HG03280 (cell line): ENCODE results near the gene CRACR2B.

ENCODE experiments used
- ATAC-seq: cut with Tn5 transposase; IDR thresholded peaks from one replicate; pipeline ENCODE4 v1.9.1; 2021; ENCODE audit warnings: mild to moderate bottlenecking, moderate library complexity; ENCODE audit not compliant: unreplicated experiment

The CRACR2B gene

DNA sequence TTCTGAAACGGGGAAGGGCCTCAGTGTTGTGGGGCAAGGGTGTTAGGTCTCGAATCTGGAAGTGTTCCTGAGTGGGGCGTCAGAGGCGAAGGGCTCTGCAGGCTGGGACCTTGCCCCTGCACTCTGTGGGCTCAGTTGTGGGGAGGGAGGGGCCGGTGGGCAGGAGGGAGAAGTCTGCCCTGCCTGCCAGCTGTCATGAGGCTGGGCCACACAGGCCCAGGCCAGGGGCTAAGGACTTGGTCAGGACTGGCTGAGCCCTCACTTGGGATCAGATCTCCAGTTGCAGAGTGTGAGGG is at the start of gene CRACR2B:
Gene CRACR2B (plus strand): TSS at position 23 of the 296 bp plus-strand sequence. CDS start 689 bp downstream, outside the sequence.
- peak; percentile 6 for ATAC-seq

DNA sequence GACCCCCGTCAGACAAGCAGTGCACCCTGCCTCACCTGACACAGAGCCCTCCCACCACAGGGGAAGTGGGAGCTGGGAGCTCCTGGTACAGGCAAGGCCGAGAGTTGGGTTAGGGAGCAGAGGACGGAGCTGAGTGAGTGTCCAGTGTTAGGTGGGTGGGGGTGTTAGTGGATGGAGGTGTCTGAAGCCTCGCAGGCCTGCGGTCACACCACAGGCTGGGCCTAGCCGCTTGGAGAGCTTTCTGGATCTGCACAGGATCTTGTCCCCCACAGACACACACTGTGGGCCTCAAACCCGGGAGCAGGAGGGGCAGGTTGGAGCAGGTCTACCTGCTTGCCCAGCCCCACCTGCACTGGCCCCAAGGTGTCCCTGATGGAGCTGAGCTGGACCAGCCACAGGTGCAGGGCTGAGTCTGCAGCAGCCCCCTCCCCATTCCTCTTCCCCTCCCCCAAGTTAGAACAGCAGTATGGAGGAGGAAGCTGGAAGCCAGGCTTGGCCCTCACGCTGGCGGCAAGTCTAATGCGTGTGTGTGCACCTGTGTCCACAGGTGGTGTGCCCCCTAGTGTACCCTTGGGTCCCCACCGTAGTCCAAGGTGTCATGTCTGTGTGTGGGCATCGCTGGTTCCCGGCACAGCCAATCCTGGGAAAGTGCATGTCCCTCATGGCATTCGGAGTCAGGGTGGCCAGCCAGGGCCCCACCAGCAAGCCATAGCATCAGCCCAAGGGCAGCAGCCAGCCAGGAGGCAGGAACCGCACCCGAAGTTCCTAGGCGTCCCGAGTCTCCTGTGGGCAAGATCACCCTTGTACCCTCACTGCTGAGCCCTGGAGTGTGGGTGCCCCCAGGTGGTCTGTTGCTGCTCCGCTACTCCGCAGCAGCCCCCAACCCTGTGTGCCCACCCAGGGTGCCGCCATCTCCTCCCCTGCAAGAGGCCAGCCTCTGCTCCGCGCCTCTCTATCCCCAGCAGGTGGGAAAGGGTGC is 48.5 kb upstream of the CRACR2B start:
- ATAC-seq, result no peak

DNA sequence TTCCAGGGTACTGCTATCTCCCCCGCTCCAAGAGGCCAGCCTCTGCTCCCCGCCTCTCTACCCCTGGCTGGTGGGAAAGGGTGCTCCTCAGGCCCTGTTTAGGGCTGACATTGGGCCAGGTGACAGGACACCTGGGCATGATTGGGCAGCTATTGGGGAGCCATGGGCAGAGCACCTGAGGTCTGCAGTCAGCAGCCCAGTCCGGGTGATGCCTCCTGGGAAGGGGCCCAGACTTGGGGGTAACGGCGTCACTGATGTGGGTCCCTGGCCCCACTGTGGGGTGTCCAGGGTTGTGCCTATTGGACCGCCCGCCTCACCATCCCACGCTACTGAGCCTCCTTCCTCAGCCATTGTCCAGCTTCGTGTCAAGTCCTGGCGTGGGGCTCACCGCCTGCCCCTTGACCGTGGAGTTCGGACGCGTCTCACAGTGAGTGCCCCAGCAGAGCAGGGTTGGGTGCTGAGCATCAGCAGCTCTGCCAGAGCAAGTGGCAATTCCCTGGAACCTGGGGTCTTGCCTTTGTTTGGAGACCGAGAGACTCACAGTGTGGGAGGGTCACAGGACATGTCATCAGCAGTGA is 47.7 kb upstream of the CRACR2B start:
- ATAC-seq, result no peak

DNA sequence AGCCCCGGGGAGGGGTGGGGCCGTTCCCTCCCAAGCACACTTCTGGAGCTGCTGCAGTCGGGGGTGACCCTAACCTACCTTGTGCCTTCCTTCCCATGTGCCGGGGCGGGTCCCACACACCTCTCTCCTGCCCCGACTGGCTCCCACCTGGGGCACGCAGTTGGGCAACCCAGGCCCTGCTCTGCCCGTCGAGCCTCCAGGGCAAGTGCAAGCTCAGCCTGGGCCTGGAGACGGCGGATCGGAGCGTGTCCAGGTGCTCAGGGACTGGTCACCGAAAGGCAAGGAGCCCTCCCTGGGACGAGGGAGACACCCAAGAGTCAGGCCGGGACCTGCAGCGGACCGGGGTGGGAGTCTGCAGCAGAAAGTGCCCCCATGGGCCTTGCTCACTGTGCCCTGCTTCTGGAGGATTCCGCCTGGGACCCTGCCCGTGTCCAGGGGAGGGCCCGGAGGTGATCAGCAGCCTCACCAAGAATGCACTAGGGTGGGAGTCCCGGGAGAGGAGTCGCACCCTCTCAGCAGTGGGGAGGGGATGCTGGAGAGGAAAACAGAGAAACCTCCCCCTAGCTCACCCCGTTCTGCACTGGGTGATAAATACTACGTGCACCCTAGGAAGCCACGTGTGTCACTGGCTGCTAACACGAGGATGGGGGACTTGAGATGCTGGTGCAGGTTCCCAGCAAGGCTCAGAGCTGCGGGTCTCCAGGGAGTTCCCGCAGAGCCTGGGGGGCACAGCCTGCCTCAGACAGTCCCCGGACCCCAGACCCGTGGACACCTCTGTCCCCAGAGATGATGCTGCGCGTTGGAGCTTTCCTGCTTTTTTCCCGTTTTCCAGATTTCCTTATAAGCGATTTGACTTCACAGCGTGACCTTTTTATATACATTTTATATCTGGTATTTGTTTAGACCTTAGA is 45.2 kb upstream of the CRACR2B start:
- ATAC-seq, result no peak

DNA sequence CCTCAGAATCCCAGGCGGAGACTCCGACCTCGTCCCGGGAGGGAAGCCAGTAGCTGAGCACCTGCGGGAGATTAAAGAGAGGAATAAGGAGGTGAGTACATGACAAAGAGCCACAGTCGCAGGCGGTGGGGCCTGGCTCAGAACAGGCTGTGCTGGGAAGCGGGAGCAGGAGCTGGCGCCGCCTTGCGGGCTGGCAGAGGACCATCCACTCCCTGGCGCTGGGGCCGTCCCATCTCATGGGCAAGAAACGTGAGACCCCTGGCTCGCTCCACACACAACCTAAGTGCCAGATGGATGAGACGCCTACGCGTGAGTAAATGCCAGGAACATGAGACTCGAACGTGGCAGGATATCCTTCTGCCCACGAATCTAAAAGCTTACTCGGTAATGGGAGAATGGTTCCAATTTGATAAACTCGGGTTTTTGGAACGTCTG is 44.1 kb upstream of the CRACR2B start:
- no peak for ATAC-seq

DNA sequence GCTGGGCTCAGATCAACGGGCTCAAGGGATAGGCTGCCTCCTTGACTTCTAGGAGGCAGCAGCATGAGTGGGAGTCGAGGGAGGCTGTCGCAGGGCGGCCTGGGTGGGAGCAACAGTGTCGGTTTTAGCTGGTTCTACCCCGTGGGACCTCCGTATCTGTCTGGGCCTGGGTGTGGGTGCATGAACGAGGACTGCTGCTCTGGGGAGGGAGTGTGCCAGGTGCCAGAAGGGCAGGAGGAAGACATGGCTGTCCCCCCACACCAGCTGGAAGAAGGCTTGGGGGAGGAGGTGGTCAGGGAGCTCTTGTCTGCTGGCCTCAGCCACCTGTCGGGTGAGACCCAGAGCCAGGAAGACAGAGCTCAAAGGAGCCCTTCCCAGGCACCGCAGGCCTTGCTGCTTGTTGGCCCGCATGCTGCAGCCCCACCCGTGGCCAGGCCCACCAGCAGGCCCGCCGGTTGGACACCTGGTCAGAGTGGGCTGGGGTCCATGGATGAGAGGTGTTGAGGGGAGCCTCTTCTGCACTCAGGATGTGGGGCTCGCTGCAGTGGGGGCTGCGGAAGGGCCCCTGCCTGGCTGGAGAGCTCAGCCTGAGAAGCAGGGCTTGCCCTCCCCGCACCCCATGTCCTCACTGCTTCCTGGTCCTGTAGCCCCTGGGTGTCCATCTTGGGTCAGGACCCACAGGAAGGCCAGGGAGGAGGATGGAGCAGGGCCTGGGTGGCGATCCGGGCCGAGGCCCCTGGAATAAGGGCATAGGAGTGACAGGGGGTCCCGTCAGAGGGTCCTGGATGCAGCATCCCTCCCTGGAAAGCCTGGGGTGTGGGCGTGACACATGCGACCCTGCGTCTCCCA is 41.3 kb upstream of the CRACR2B start:
- ATAC-seq, result no peak

DNA sequence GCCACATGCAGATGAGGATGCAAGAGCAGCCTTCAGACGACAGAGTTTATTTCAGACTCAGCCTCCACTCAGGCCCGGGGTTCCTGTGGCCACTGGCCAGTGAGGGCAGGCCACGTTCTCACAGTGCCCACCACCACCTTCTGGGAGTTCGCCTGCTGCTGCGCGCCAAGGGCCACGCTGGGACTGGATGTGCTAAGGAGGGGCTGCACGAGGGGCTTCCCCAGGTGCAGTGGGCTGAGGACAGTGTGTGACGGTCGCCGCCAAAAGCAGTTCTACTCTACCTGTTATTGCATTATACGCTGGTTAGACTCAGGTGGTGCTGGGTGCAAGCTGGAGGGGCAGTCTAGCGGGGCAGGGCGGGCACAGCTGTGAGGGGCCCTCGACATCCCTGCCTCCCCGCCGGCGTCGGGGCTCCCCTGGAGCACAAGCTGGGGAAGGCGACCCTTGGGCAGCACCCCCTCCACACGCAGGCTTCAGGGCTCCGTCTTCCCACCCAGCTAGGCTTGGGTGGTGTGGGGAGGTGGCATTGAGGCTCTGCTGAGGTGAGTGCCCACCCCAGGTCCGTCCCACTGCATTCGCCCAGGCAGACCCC is 40.5 kb upstream of the CRACR2B start:
- ATAC-seq, result no peak

DNA sequence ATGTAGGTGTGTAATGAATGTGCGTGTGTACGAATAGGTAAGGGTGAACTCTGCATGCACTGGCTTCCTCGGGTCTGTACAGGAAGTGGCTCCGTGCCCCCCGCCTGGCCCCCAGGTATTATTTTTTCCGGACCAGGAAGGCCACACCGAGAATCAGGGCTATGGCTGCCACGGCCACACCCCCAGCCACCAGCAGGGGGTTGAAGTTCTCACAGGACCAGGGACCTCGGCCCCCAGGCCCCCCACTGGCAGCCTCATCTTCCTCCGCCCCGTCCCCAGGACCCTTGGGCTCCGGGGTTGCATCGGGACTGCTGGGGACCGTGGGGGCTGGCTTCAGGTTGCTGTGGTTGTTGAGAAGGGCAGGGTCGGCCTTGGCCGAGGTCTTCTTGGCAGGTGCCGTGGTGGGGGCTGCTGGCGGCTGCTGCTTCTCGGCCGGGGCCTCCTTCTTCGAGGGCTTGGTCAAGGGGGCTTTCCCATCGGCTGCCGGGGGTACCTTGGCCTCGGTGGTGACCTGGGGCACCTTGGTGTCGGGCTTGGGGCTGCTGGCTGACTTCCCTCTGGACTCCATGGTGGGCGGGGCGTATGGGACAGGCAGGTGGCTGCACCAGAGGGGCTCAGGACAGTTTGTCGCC is 39.6 kb upstream of the CRACR2B start:
- ATAC-seq, result no peak

DNA sequence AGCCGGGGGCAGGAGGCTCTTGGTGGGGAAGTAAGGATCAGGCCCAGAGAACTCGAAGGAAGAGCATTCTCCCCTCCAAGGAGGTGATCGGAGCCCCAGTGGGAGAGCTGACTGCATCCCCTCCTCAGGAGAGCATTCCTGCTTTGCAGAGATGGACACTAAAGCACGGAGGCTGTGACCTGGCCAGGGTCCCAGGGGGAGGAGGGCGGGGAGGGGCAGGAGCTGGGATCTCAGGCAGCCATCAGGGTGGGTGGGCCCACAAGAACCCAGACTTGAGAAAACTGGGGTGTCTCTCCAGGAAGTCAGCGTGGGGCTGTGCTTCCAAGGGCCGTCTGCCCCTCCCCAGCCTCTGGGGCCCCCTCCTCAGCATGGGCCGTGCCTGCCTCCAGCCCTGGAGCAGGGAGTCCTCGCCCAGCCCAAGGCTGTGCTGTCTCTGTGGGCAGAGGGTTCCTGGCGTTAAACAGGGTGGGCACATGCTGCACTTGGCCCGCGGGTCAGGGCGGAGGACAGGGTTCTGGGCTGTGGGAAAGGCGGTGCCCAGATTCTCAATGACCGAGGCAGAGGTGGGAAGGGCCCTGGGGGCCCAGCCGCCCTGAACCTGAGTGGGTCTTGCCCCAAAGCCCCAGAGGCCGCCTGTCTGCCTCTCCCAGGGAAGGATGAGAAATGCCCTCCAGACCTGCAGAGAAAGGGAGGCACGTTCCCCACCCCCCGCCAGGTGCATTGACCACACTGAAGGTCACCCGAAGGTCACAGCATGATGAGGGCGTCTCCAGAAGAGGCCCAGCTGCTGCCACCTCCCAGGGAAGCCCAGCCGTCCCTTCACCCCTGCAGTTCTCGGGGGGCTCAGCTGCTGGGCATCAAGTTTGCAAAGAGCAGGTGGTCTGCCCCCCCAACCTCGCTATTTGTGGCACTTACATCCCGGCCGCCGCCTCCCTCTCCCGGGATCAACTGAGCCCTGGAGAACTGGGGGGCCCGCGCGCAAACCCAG is 38.5 kb upstream of the CRACR2B start:
- ATAC-seq, result no peak

DNA sequence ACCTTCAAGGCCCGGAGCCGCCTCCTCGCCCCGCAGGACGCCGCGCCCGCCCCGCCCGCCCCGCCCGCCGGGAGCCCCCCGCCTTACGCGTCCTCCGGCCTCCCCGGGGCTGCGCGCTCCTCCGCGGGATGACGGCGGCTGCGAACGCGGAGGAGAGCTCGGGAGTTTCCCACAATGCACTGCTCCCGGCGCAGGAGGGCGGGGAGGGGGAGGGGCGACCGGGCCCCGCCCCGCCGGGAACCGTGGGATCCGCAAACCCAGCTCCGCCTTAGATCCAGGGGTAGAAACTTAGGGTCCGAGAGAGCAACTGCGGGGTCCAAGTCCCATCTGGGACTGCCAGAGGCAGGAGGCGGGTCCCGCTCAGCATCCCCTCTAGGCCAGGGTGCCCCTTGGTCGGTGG is 37.8 kb upstream of the CRACR2B start, which contains the start of gene CEND1:
Gene CEND1 (minus strand): TSS at position 148 of the 400 bp plus-strand sequence. CDS start 1,514 bp downstream, outside the sequence.
- ATAC-seq, result no peak

DNA sequence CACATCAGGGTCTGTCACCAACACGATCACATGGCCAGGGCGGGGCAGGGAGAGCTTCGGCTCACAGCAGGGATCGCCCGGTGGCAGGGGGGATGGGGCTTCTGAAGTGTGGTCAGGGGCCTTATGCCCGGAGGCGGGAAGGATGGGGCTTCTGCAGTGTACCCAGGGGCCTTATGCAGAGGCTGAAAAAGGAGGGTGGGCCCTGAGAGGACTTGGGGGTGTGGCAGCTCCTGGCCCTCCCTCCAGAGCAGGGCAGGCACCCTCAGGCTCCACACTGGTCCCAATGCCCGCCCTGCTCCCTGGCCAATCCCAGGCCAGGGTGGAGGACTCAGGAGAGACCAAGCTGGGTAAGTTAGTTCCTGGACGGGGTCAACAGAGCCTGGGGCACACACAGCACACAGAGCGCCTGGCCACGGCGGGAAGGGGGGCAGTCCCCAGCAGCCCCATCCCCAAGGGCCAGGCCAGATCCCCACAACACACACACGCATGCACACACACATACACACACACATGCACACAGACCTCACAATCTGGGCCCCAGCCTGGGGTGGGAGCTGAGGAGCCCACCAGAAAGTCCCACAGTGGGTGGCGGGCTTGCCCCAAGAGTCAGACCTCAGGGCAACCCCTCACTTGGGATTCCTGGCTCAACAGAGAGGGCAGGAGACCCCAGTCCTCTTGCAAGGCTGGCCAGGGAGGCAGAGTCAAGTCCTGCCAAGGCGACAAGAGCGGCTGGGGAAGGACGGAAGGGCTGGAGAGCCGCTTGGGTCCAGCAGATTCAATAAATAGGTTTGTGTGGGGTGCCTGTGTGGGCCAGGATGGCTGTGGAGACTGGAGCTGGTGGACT is 36.8 kb upstream of the CRACR2B start:
- ATAC-seq, result no peak

DNA sequence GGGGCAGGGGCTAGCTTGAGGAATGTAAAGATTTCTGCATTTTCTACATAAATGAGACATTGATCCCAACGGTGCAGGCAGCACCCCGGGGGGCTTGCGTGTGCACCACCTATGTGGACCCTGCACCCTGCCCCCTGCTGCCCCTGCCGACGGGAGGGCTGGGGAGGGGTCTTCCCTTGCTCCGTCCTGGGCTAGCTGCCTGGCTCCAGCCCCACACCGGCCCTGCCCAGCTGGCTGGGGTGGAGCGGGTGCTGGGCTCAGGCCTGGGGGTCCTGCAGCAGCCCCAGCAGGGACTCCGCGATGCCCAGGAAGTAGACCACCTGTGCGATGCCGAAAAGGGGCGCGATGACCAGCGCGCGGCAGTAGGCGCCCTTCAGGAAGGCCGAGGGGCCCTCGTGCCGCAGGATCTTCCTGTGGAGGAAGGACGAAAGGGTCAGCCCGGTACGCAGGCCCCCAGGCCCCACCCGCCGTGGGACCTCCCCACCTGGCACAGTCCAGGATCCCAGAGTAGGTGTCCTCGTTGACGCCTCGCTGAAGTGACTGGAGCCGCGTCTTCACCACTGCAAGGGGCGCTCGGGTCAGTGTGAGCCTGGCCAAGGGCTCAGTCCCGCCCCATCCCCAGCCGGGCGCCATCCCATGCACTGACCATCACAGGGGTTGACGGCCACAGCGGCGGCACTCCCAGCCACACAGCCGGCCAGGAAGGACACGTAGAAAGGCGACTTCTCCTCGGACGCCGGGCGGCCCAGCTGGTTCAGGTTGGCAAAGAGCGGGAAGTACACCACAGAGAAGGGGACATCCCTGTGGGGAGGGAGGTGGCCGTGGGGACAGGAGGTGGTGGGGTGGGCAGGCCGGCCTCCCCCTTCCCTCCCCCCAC is 35.8 kb upstream of the CRACR2B start:
- no peak for ATAC-seq

DNA sequence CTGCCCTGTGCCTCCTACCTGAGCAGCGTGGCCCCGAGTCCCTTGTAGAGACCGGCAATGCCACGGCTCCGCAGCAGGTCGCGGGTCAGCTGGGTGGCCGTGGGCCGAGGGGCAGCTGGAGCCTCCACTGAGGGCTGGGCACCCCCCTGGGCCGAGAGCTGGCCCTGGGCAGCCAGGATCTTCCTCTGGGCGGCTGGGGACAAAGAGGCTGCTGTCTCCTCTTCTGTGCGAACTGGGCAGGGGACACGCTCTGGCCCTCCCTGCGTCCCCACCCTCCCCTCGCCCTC is 35.2 kb upstream of the CRACR2B start:
- no peak for ATAC-seq

DNA sequence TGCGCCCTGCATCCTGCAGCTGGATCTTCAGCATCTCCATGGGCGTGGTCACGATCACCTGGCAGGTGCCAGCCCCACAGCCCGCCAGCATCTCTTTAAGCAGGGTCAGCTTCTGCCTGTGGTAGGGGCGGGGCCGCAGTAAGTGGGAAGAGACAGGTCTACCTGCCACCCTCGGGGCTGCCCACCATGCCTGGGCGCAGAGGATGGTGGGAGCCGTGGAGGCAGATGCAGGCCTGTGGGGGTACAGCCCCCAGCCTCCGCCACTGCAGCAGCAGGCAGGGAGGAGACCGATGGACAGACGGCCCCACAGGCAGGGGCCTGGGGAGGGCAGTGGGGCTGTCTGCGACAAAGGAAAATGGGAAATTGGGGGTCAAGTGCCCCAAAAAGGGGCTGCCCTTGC is 34.8 kb upstream of the CRACR2B start:
- no peak for ATAC-seq

DNA sequence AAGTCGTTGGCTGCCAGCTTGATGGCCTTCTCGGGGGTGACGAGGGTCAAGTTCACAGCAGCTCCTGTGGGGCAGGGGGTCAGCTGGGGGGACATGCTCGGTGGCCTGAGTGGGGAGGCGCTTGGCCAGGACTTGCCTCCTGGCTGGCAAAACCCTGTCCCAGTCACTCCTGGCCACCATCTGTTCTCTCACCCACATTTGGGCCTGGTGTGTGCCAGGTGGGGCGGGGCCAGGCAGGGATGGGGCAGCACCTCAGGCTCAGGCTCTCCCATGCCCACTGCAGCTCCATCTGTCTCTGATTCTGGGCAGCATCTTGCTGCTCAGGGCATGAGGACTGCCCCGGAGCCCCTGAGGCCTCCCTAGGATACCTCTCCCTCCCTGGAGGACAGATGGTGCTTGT is 34.2 kb upstream of the CRACR2B start:
- no peak for ATAC-seq

DNA sequence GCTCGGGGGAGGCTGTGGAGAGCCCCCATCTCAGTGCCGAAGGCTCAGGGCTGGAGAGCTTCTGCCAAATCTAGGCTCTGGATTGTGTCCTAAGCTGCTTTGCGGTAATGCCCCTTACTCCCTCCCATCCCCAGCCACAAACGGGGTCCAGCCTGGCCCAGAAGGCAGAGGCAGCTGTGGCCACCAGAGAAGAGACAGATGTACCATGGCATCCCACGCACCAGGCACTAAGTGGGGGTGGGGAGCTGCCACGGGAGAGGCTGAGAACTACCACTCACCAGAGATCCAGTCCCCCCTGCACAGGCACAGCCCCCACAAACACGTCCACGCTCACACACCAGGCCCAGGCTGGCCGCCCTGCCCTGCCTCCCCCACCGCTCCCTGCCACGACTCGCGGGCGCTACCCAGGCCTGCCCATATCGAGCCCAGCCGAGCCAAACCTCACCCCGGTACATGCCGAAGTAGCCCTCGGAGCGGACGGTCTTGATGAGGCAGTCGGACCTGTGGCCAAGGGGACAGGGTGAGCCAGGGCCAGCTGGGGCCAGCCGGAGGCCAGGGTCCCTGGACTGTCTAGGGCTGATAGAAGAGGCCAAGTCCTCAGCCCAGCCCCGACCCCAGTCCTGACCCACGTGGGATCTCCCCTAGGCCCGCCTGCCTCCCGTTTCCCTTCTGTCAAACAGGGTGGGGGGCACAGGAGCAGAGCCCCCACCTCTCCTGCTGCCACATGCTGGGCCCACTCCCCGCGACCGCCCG is 33.5 kb upstream of the CRACR2B start:
- ATAC-seq, result no peak
